H1 (cell line): ENCODE measurements around the gene UBA6. TPM values are rescaled to one million over a fixed set of nuclear protein-coding genes. Genes with fewer than 3 reads are reported as not detected.

Experiments used
- CTCF ChIA-PET: fragments of 300-600 bp; sonication (Branson Sonifier 250); formaldehyde crosslinking; loops from one replicate; lab custom pipeline; 2021; ENCODE audit not compliant: partially characterized antibody; lab: Charles Lee
- POLR2A ChIA-PET: fragments of 300-600 bp; sonication (Branson Sonifier 250); formaldehyde crosslinking; loops from one replicate; lab custom pipeline; 2021; ENCODE audit warnings: inconsistent platforms; ENCODE audit not compliant: partially characterized antibody; lab: Charles Lee
- DNase-seq, 2 experiments: peaks; one replicate each; pipeline versions ENCODE4 v3.0.0 to v3.0.0-alpha.2; 2010 to 2022; ENCODE audit warnings: low spot score in 2 of 2, low read depth in 1 of 2, mixed read lengths in 1 of 2
- FAIRE-seq: peaks from 2 replicates; lab custom pipeline; 2011; peaks lifted over from hg19 to GRCh38; lab: Jason Lieb, UNC
- H2AFZ ChIP-seq: 2 replicates; pipeline ENCODE4 v1.8.1; 2012; ENCODE audit warnings: low read length, inconsistent platforms
- H2AK5ac ChIP-seq: 2 replicates; pipeline ENCODE4 v1.6.1; 2013; ENCODE audit warnings: low read depth, low read length
- H2BK120ac ChIP-seq: replicated peaks from 2 replicates; pipeline ENCODE3; 2013; ENCODE audit warnings: low read depth, low read length, inconsistent platforms
- H2BK12ac ChIP-seq: 2 replicates; pipeline ENCODE4 v1.6.1; 2013; ENCODE audit warnings: low read depth, low read length
- H2BK15ac ChIP-seq: 2 replicates; pipeline ENCODE4 v1.6.1; 2013; ENCODE audit warnings: low read length
- H2BK20ac ChIP-seq: 2 replicates; pipeline ENCODE4 v1.6.1; 2013; ENCODE audit warnings: low read length
- H2BK5ac ChIP-seq: 2 replicates; pipeline ENCODE4 v1.6.1; 2013; ENCODE audit warnings: low read depth, low read length
- H3K14ac ChIP-seq: 2 replicates; pipeline ENCODE4 v1.6.1; 2013; ENCODE audit warnings: inconsistent platforms; ENCODE audit not compliant: insufficient read length
- H3K18ac ChIP-seq: 2 replicates; pipeline ENCODE4 v1.6.1; 2013; ENCODE audit warnings: low read length; ENCODE audit errors: extremely low read depth
- H3K23ac ChIP-seq: 2 replicates; pipeline ENCODE4 v1.6.1; 2013; ENCODE audit warnings: inconsistent platforms; ENCODE audit not compliant: insufficient read length
- H3K23me2 ChIP-seq: 2 replicates; pipeline ENCODE4 v1.6.1; 2013; ENCODE audit warnings: low read depth, low read length
- H3K27ac ChIP-seq: 2 replicates; pipeline ENCODE4 v1.6.1; 2011; ENCODE audit warnings: low read depth, low read length, inconsistent platforms
- H3K27me3 ChIP-seq, 4 experiments: replicated peaks in 1 of 4; 1 replicate in 1 of 4; 2 replicates in 3 of 4; pipeline versions ENCODE4 v1.6.1 to v1.8.1; 2011 to 2013; ENCODE audit warnings: low read length in 3 of 4, mild to moderate bottlenecking in 3 of 4, inconsistent platforms in 2 of 4, mixed read lengths in 2 of 4, moderate library complexity in 1 of 4; ENCODE audit not compliant: control insufficient read depth in 3 of 4, insufficient read depth in 3 of 4; ENCODE audit errors: extremely low read depth in 1 of 4
- H3K36me3 ChIP-seq, 4 experiments: 2 replicates each; pipeline versions ENCODE4 v1.6.1 to v1.8.1; 2011 to 2013; ENCODE audit warnings: mild to moderate bottlenecking in 4 of 4, low read length in 3 of 4, moderate library complexity in 2 of 4, control low read depth in 1 of 4, inconsistent platforms in 1 of 4; ENCODE audit not compliant: insufficient read depth in 4 of 4, control insufficient read depth in 2 of 4
- H3K4ac ChIP-seq: replicated peaks from 2 replicates; pipeline ENCODE3; 2013; ENCODE audit warnings: low read length, low read depth, mixed read lengths, inconsistent platforms; ENCODE audit not compliant: insufficient read length
- H3K4me1 ChIP-seq, 4 experiments: replicated peaks in 1 of 4; 1 replicate in 1 of 4; 2 replicates in 3 of 4; pipeline versions ENCODE4 v1.6.1 to v1.8.1; 2011 to 2013; ENCODE audit warnings: low read length in 3 of 4, inconsistent platforms in 2 of 4, mixed read lengths in 1 of 4; ENCODE audit not compliant: insufficient read depth in 4 of 4, control insufficient read depth in 3 of 4
- H3K4me2 ChIP-seq, 2 experiments: 2 replicates each; pipeline versions ENCODE4 v1.6.1 to v1.8.1; 2011 to 2013; ENCODE audit warnings: low read depth in 2 of 2, low read length in 2 of 2, control low read depth in 1 of 2, inconsistent platforms in 1 of 2, mild to moderate bottlenecking in 1 of 2; ENCODE audit not compliant: insufficient read depth in 1 of 2
- H3K4me3 ChIP-seq, 4 experiments: fragments of 200-600, 300-600 bp in 1 of 4; sonication (generic), shearing (Covaris generic), sonication (Bioruptor Twin) in 1 of 4; 2 replicates each; pipeline versions ENCODE4 v1.5.1 to v1.8.1; 2011 to 2016; ENCODE audit warnings: low read length in 4 of 4, low read depth in 3 of 4, control low read depth in 2 of 4, inconsistent platforms in 2 of 4, mild to moderate bottlenecking in 2 of 4, mixed read lengths in 1 of 4, moderate library complexity in 1 of 4; ENCODE audit not compliant: insufficient read depth in 2 of 4; ENCODE audit errors: extremely low read depth in 1 of 4
- H3K56ac ChIP-seq: replicated peaks from 2 replicates; pipeline ENCODE3; 2013; ENCODE audit warnings: low read depth, mild to moderate bottlenecking, mixed read lengths, low read length, inconsistent platforms; ENCODE audit not compliant: insufficient read length
- H3K79me1 ChIP-seq: 2 replicates; pipeline ENCODE4 v1.6.1; 2013; ENCODE audit warnings: low read depth, low read length, control low read depth
- H3K79me2 ChIP-seq, 2 experiments: 2 replicates each; pipeline versions ENCODE4 v1.6.1 to v1.8.1; 2012 to 2013; ENCODE audit warnings: low read length in 2 of 2, mild to moderate bottlenecking in 2 of 2, inconsistent platforms in 1 of 2; ENCODE audit not compliant: insufficient read depth in 2 of 2, control insufficient read depth in 1 of 2
- H3K9ac ChIP-seq, 4 experiments: replicated peaks in 1 of 4; 1 replicate in 1 of 4; 2 replicates in 3 of 4; pipeline versions ENCODE4 v1.6.1 to v1.8.1; 2011 to 2013; ENCODE audit warnings: low read depth in 3 of 4, low read length in 3 of 4, control low read depth in 2 of 4, mild to moderate bottlenecking in 2 of 4, moderate library complexity in 2 of 4, inconsistent platforms in 1 of 4; ENCODE audit errors: extremely low read depth in 1 of 4
- H3K9me3 ChIP-seq, 2 experiments: 2 replicates each; pipeline versions ENCODE4 v1.6.1 to v1.8.1; 2012 to 2013; ENCODE audit warnings: mild to moderate bottlenecking in 2 of 2, moderate library complexity in 2 of 2, control low read depth in 1 of 2, inconsistent platforms in 1 of 2, low read depth in 1 of 2, low read length in 1 of 2, mixed read lengths in 1 of 2; ENCODE audit not compliant: insufficient read depth in 2 of 2
- H4K20me1 ChIP-seq, 2 experiments: replicated peaks in 1 of 2; 2 replicates each; pipeline versions ENCODE3 to v1.8.1; 2011 to 2013; ENCODE audit warnings: inconsistent platforms in 2 of 2, low read length in 2 of 2, mild to moderate bottlenecking in 1 of 2; ENCODE audit not compliant: insufficient read depth in 2 of 2, control insufficient read depth in 1 of 2
- H4K5ac ChIP-seq: 2 replicates; pipeline ENCODE4 v1.6.1; 2013; ENCODE audit warnings: low read length, low read depth, mixed read lengths, inconsistent platforms; ENCODE audit not compliant: insufficient read length
- H4K8ac ChIP-seq: 2 replicates; pipeline ENCODE4 v1.8.0; 2013; ENCODE audit warnings: mild to moderate bottlenecking, moderate library complexity, low read length, inconsistent platforms; ENCODE audit not compliant: insufficient read depth; ENCODE audit errors: extremely low read depth
- H4K91ac ChIP-seq: replicated peaks from 2 replicates; pipeline ENCODE3; 2013; ENCODE audit warnings: low read length, mixed read lengths, inconsistent platforms; ENCODE audit not compliant: insufficient read length
- ATF2 ChIP-seq: IDR thresholded peaks from 2 replicates; pipeline ENCODE4 v1.6.1; 2012; ENCODE audit warnings: low read length, inconsistent platforms
- BCL11A ChIP-seq, 2 experiments: IDR thresholded peaks; one replicate each; pipeline ENCODE4 v1.6.1; 2011; ENCODE audit warnings: low read depth in 2 of 2, low read length in 2 of 2, mild to moderate bottlenecking in 2 of 2
- CBX5 ChIP-seq: fragments of 300-800, 300-1000 bp; sonication (generic); IDR thresholded peaks from 2 replicates; pipeline ENCODE4 v1.7.1; 2016; ENCODE audit warnings: antibody characterized with exemption, low read length, low read depth
- CTBP2 ChIP-seq: IDR thresholded peaks from 2 replicates; pipeline ENCODE4 v1.7.0; 2011; ENCODE audit warnings: borderline replicate concordance, mild to moderate bottlenecking, moderate library complexity, mixed read lengths, low read length; ENCODE audit not compliant: insufficient read depth, insufficient read length
- FOSL1 ChIP-seq: IDR thresholded peaks from 2 replicates; pipeline ENCODE4 v1.6.1; 2011; ENCODE audit warnings: mild to moderate bottlenecking, low read depth, low read length, moderate library complexity; ENCODE audit not compliant: insufficient read depth
- PHF8 ChIP-seq: fragments of 200-600 bp; sonication (generic); conservative IDR thresholded peaks from 2 replicates; pipeline ENCODE4 v1.7.1; 2012; ENCODE audit warnings: low read depth, mild to moderate bottlenecking, inconsistent platforms, low read length, moderate library complexity
- RXRA ChIP-seq: IDR thresholded peaks from 2 replicates; pipeline ENCODE4 v1.6.1; 2011; ENCODE audit warnings: low read depth, mild to moderate bottlenecking, low read length, moderate library complexity; ENCODE audit not compliant: insufficient read depth
- SAP30 ChIP-seq: fragments of 300-600 bp; sonication (generic); IDR thresholded peaks from 2 replicates; pipeline ENCODE4 v1.7.1; 2012; ENCODE audit warnings: low read length, moderate library complexity, mild to moderate bottlenecking, inconsistent platforms; ENCODE audit not compliant: insufficient read depth, insufficient replicate concordance
- WGBS, 2 experiments: shearing (Covaris generic) in 1 of 2; methylation state at CpG; one replicate each; pipeline versions ENCODE4 v1.1.6 to v1.1.7; 2013 to 2015; ENCODE audit warnings: low lambda C conversion rate in 2 of 2, mixed read lengths in 2 of 2, inconsistent platforms in 1 of 2, low coverage in 1 of 2, missing lambda C conversion rate in 1 of 2; ENCODE audit not compliant: insufficient replicate concordance in 2 of 2, insufficient coverage in 1 of 2, insufficient read length in 1 of 2; ENCODE audit errors: extremely low coverage in 1 of 2, missing lambda C conversion rate in 1 of 2; 5-methylcytosine and 5-hydroxymethylcytosine counted together
- polyA plus RNA-seq, 7 experiments: library from polyadenylated mRNA; depleted of rRNA in 3 of 7; stranded (reverse) in 5 of 7; unstranded in 2 of 7; fragments of >200 nt in 5 of 7; fragments of 200-250 nt in 2 of 7; gene quantifications; 1 replicate in 5 of 7; 2 replicates in 1 of 7; 4 replicates in 1 of 7; pipeline versions ENCODE4 v1.2.1 to v1.2.3, GENCODE V29; 2011 to 2013; ENCODE audit warnings: missing spikeins in 2 of 7, mixed read lengths in 2 of 7
- total RNA-seq: library from RNA; stranded (reverse); fragmentation: NEBNext Ultra II Directional; extraction: Animal tissue kit (Norgen Biotek cat#: 25700); gene quantifications from 2 replicates; pipeline ENCODE4 v1.2.1, GENCODE V29; 2021

UBA6 gene
- total and polyA plus RNA-seq, 2 of the 8 experiments (the other 6 are each of a cell fraction or from before 2014, with no cell fraction given) = 17.4 to 74.3 TPM

GRCh38 chr4:67712650-67713528, 11.9 kb upstream of the UBA6 start:
- Histone ChIP-seq H3K56ac (no peak overlapping the region), H3K36me3 (no peaks in the 10 kb centered on the region), H4K8ac (no peak overlapping the region), H2AK5ac (no peak overlapping the region), H2BK12ac (no peak overlapping the region; the same call in 1 of the 2 replicates), H3K23ac (no peak overlapping the region), H2BK120ac (no peak overlapping the region), H4K91ac (no peak overlapping the region), H3K4ac (no peak overlapping the region), H3K9ac (no peak overlapping the region), H3K23me2 (no peaks in the 10 kb centered on the region), H3K18ac (no peak overlapping the region), H2AFZ (no peak overlapping the region), H2BK20ac (no peak overlapping the region), H3K27ac (no peak overlapping the region), H2BK5ac (peak overlapping the region; percentile 26; the same call in 1 of the 2 replicates), H3K14ac (no peak overlapping the region), H4K20me1 (no peaks in the 10 kb centered on the region), H3K79me1 (no peaks in the 10 kb centered on the region; the same call in 1 of the 2 replicates), H3K4me2 (0 out of 4 replicates have a peak overlapping the region, but pooled peaks of 1 of the 2 experiments have one; percentile 8), H3K9me3 (no peaks in the 10 kb centered on the region; a peak in 1 of 4 replicates), H2BK15ac (peak overlapping the region; percentile 67; the same call in 1 of the 2 replicates), H3K27me3 (no peaks in the 10 kb centered on the region), H4K5ac (no peak overlapping the region), H3K79me2 (peaks cover 0 to 21% of the 10 kb centered on the region in 2 experiments; a peak in 3 of 4 replicates), H3K4me3 (no peak overlapping the region), H3K4me1 (peaks cover 5 to 17% (median 11%) of the 10 kb centered on the region in 4 experiments; a peak in 6 of 7 replicates)
- WGBS, 2 experiments = 92% methylated on average over 5 of the region's 7 CpGs; no CpG with 5 or more reads in 1 of the 2 experiments
- no peak for FAIRE-seq
- POLR2A ChIA-PET = interaction anchor here (0.8 to 1.7 kb wide), 3 partner anchors 11 to 136 kb away, joined by 3 to 4 read pairs (median 3); partner anchors contain the start of gene UBA6
- CTCF ChIA-PET = interaction anchor here (1.0 to 4.9 kb wide), 4 partner anchors 10 to 33 kb away, joined by 3 to 21 read pairs (median 3); partner anchors contain the start of gene UBA6
- no peak for DNase-seq
- no peak for TF ChIP-seq SAP30
- no peak for TF ChIP-seq FOSL1
- TF ChIP-seq PHF8 = no peak
- no peak for TF ChIP-seq ATF2
- no peak for TF ChIP-seq RXRA
- TF ChIP-seq BCL11A (IDR thresholded peaks at IDR 0.05; ENCODE audit: low read depth in 2 of 2, low read length in 2 of 2) = no peak
- TF ChIP-seq CTBP2 = no peak
- TF ChIP-seq CBX5 = no peak
